Central memory CD8-positive, alpha-beta T cell (primary cell): ENCODE measurements around the gene ARHGEF11.

Experiments used
- ATAC-seq: fragments of 150-1000 bp; cut with Tn5 transposase; replicated peaks from 2 replicates; pipeline ENCODE4 v1.10.0; 2022; ENCODE audit warnings: mild to moderate bottlenecking, moderate FRiP score, moderate number of reproducible peaks; ENCODE audit not compliant: poor library complexity, severe bottlenecking; ENCODE audit errors: extremely low read depth
- DNase-seq, 2 donors: peaks; one replicate each; pipeline ENCODE4 v3.0.0; 2021; ENCODE audit warnings: low spot score in 2 of 2
- H3K27ac Mint-ChIP-seq: one replicate; pipeline ENCODE4 v1.8.0; 2022; ENCODE audit warnings: low read depth, mild to moderate bottlenecking, moderate library complexity, mixed read lengths
- H3K27me3 Mint-ChIP-seq: one replicate; pipeline ENCODE4 v1.8.0; 2022; ENCODE audit warnings: mixed read lengths
- H3K36me3 Mint-ChIP-seq: one replicate; pipeline ENCODE4 v1.8.0; 2022; ENCODE audit warnings: mild to moderate bottlenecking, moderate library complexity, mixed read lengths; ENCODE audit not compliant: insufficient read depth
- H3K4me1 Mint-ChIP-seq: one replicate; pipeline ENCODE4 v1.8.0; 2022; ENCODE audit warnings: mixed read lengths
- H3K4me3 Mint-ChIP-seq: one replicate; pipeline ENCODE4 v1.8.0; 2022; ENCODE audit warnings: mild to moderate bottlenecking, moderate library complexity, mixed read lengths
- H3K9me3 Mint-ChIP-seq: one replicate; pipeline ENCODE4 v1.8.0; 2022; ENCODE audit warnings: mixed read lengths

The ARHGEF11 gene

DNA sequence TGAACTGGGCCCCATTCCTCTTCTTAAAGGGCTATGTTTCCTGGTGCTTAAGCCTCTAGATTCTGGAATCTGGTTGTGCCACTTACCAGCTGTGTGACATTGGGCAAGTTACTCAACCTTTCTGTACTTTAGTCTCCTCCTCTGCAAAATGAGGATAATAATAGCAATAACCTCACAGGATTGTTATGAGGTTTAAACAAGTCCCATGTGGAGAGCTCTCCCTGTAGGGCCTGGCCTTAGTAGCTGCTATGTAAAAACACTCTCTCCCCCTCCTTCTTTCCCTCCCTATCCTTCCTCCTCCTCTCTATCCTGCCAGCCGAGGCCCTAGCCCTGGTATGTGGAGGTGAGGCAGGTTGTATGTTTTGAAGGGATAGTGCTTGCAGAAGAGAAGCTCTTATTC lies 160.2 kb downstream of the ARHGEF11 start:
- Mint-ChIP-seq H3K36me3 (no peaks in the 10 kb centered on the region), H3K4me1 (no peaks in the 10 kb centered on the region), H3K27me3 (peaks cover 89% of the 10 kb centered on the region), H3K27ac (peak overlapping the region; percentile 54), H3K9me3 (no peaks in the 10 kb centered on the region), H3K4me3 (no peak overlapping the region)
- ATAC-seq = no peak
- no peak for DNase-seq
